ELR (cell line): Measurements from ENCODE around the gene TOGARAM2.

Experiments used
- DNase-seq: peaks from one replicate; pipeline ENCODE4 v3.0.0-alpha.2; 2015; ENCODE audit warnings: low read depth

Gene TOGARAM2

GRCh38 chr2:28981016-28981441 is at the start of gene TOGARAM2:
TSS of gene TOGARAM2 (plus strand) at chr2:28981298. CDS start at chr2:28994835, 13,537 bp downstream.
- DNase-seq: no peak

- no peak for DNase-seq
Observed at GRCh38 chr2:28934769-28935168, 46.3 kb upstream of the TOGARAM2 start.

DNA sequence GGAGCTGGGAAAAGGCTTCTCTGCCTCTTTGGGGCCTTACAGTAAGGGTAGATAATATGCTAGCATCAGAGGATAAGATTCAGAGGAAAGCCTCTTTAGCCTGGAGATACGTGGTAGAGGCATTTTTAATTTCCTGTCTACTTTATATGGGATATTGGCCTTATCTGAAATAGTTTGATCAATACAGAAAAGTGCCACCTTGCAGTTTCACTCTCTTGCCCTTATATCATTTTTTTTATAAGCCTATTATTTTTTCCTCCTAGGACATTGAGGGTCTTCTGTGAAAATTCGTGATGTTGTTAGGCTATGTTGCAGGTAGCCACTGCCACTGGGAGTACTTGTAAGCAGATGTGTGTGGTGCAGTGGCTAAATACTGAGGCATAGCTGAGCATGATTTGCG is 40.1 kb upstream of the TOGARAM2 start:
- DNase-seq: no peak

GRCh38 chr2:28944535-28945248 is 36.4 kb upstream of the TOGARAM2 start:
- no peak for DNase-seq

- no peak for DNase-seq
Observed at GRCh38 chr2:28948160-28948559, 32.9 kb upstream of the TOGARAM2 start.

DNA sequence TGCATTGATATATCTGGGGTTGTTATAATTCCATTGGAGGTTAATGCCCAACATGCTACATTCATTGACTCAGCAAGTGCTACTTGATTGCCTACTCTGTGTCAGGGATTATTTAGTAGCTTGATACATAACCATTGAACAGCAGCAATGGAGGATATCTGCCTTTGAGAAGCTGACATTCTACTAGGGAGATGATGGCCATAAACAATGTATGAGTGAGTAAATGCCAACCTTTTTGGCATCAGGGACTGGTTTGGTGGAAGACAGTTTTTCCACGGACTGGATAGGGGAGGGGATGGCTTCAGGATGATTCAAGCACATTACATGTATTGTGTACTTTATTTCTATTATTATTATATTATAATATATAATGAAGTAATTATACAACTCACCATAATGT is 31.9 kb upstream of the TOGARAM2 start:
- DNase-seq: no peak

DNA sequence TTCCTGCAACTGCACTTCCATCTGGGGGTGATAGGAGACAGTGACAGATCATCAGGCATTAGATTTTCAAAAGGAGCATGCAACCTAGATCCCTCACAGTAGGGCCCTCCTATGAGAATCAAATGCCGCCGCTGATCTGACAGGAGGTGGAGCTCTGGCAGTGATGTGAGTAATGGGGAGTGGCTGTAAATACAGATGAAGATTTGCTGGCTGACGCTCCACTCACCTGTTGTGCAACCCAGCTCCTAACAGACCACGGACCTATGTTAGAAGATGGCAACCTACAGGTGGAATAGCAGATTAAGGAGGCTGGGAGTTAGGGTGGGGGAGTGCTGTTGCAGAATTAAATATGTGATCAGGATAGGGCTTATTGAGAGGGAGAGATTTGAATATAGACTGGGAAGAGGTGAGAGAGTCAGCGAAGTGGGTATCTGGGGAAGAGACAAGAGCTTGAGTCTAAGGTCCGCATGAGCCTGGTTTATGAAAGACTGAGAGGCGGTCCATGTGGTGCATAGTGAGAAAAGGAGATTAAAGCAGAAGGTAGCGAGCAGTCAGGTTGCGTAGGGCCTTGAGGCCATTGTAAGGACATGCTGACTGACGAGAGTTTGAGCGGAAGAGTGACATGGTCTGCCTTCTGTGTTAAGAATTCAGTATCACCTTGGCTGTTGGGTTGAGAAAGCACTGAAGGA is 31.3 kb upstream of the TOGARAM2 start:
- no peak for DNase-seq

DNA sequence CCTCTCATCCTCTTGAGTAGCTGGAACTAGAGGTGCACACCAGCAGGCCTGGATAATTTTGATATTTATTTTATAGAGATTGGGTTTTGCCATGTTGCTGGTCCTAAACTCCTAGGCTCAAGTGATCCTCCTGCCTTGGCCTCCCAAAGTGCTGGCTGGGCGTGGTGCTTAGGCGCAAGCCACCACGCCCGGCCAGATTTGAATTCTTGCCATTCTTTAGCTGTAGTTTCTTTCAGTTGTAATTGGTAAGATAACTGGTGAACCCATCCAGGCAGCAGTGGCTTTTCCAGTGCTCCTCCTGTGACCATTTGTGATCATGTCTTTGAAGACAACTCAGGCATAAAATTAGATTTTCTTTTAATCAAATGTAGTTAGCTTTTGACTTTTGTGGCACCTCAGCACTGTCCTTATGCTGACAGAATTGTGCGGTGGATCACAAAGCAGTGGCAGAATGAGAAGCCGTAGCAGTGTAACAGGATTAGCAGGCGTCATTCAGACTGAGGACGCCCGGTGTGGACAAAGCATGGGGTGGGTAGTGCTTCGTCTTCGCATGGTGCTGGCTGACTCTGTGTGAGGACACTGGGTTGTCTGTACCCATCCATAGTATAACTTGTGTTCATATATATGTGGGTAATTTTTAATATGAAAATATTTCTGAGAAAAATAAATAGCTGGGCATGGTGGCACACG is 30.0 kb upstream of the TOGARAM2 start:
- DNase-seq: no peak

GRCh38 chr2:28951910-28952835 is 28.9 kb upstream of the TOGARAM2 start:
- peak; percentile 25 for DNase-seq

DNA sequence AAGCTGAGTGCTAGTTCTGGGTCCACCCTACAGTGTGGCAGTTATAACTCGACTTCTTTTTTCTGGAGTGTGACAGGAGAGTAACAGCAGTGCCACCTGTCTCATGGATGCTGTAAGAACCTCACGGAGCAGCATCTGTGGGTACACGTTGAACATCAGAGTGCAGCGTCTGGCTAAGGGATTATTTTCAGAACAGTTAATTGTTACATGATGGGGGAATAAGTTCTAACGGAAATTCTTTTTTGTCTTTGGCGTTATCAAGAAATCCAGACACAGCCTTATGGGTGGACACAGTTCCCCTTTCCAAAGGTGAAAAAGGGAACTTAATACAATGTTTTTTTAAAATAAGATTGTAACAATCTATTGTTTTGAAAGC is 28.3 kb upstream of the TOGARAM2 start:
- DNase-seq: no peak

DNA sequence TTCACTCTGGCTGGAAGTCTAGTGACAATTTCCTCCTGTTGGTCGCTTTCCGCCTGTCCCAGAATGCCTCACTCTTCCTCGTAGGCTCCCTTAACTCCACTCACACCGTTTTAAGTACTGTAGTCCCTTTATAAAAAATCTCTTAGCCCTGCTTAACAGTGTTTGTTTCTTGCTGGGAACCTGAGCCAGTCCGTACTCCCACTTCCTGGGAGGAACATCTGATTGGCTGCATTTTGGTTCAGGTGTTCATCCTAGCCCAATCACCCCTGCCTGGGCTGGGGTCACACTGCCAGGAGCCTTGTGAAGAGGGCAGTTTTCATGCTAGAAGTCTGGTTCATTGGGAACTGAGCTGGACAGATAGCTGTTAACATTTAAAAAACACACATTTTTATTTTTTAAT is 25.6 kb upstream of the TOGARAM2 start:
- DNase-seq: no peak

- peak; percentile 79 for DNase-seq
Observed at GRCh38 chr2:28956415-28956826, 24.7 kb upstream of the TOGARAM2 start.

GRCh38 chr2:28956890-28957289 is 24.2 kb upstream of the TOGARAM2 start:
- DNase-seq: peak; percentile 69

- peak; percentile 84 for DNase-seq
Observed at GRCh38 chr2:28958689-28959088, 22.4 kb upstream of the TOGARAM2 start.

- no peak for DNase-seq
Observed at GRCh38 chr2:28960401-28960800, 20.7 kb upstream of the TOGARAM2 start.

DNA sequence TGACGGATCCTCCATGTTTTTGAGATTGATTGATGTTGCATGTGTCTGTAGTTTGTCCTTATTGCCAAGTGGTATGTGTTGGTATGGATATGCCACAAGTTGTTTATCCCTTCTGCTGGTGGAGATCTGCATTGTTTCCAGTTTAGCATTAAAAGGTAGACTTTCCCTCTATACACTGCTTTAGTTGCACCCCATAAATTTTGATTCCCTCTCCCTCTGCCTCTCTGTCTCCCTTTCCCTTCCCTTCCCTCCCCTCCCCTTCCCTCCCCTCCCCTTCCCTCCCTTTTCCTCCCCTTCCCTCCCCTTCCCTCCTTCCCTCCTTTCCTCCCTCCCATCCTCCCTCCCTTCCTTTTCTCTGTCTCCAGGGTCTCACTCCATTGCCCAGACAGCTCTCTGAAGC is 18.6 kb upstream of the TOGARAM2 start:
- DNase-seq: no peak

- no peak for DNase-seq
Observed at GRCh38 chr2:28970464-28971160, 10.5 kb upstream of the TOGARAM2 start.

DNA sequence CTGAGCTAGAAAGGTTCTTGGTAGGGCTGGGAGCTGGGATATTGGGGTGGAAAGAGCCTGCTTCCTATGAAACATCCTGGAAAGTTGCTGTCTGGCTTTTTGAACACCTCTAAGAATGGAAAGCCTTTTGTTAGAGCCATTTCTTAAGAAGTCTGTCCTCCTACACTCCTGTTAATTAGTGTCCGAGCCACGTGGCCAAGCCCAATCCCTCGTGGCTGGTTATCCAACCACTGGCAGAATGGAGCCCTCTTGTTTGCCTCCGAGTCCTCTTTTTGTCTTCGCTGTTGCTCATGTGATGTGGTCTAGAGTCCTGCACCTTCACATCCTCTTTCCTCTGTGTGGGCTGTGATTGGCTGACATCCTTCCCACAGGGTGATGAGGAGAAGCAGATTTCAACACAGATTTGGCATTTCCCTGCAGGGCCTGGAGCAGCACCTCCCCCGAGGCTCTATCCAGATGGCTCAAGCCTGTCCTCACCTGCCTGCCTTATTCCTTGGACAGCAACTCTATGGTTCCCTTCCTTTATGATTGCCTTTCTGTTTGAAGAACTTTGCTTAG is 8.2 kb upstream of the TOGARAM2 start:
- no peak for DNase-seq

DNA sequence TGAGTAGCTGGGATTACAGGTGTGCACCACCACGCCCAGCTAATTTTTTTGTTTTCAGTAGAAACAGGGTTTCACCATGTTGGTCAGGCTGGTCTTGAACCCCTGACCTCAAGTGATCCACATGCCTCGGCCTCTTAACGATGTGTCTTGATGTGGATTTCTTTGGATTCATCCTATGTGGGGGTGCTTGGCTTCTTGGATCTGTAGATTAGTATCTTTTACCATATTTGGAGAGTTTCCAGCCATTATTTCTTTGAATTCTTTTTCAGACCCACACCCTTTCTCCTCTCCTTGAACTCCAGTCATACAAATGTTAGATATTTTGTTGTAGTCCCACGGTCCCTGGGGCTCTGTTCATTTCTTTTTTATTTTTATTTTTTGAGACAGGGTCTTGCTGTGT is 6.8 kb upstream of the TOGARAM2 start:
- no peak for DNase-seq

DNA sequence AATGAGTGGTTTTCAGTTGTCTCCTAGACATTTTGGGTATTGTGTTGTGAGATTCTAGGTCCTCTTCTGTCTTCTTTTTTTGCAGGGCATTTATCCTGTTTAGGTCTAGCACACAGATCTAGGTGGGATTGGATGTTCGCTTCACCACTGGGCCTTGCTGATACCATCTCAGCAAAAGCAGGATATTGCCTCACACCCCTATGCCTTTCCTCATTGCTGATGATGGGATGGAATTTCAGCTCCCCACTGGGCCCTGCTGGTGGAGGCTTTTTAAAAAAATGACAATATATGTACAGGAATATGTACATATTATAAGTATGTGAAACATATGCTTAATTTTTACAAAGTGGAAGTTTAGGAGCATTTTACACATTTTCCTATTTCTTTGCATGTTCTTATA is 5.4 kb upstream of the TOGARAM2 start:
- DNase-seq: peak; percentile 17

- peak; percentile 85 for DNase-seq
Observed at GRCh38 chr2:28976584-28976983, 4.5 kb upstream of the TOGARAM2 start.
